Measurements from ENCODE around the gene DENND10. TPM values are rescaled to one million over a fixed set of nuclear protein-coding genes. Genes with fewer than 3 reads are reported as not detected.

The DENND10 gene
- total and polyA plus RNA-seq, 2 experiments from 2014 or later, result 41.9 to 73.3 TPM

- no peak overlapping the region for H3K4me3 ChIP-seq
- H3K9me3 ChIP-seq (ENCODE audit: low read depth), result no peaks in the 10 kb centered on the region
- no peak for DNase-seq (ENCODE audit: low read depth in 1 of 2, low spot score in 1 of 2)
- H3K27me3 ChIP-seq, result no peaks in the 10 kb centered on the region
- peaks cover 18% of the 10 kb centered on the region for H3K4me1 ChIP-seq (ENCODE audit: low read depth)
- H3K27ac ChIP-seq, result no peak overlapping the region
- peaks cover 19% of the 10 kb centered on the region for H3K36me3 ChIP-seq
- TF ChIP-seq CTCF (IDR thresholded peaks at IDR 0.05; ENCODE audit: low read depth, low read length), result no peak
Observed at GRCh38 chr10:119162452-119163092, 58.7 kb downstream of the DENND10 start.

- Histone ChIP-seq H3K36me3 (peaks cover 35% of the 10 kb centered on the region), H3K9me3 (ENCODE audit: low read depth) (no peaks in the 10 kb centered on the region), H3K4me3 (peak within 1 kb of the TSS; percentile 56), H3K27ac (peak within 1 kb of the TSS; percentile 94), H3K27me3 (no peaks in the 10 kb centered on the region), H3K4me1 (ENCODE audit: low read depth) (peaks cover 18% of the 10 kb centered on the region)
- peak; percentile 2 for TF ChIP-seq CTCF (IDR thresholded peaks at IDR 0.05; ENCODE audit: low read depth, low read length)
- DNase-seq (ENCODE audit: low read depth in 1 of 2, low spot score in 1 of 2), result peak; percentile 65 to 82
Observed at GRCh38 chr10:119165171-119166117, 61.5 kb downstream of the DENND10 start, which contains the start of gene SFXN4. TSS of gene SFXN4 (minus strand) at chr10:119165714. CDS start at chr10:119165647, 67 bp downstream.

GRCh38 chr10:119166118-119166500, 62.2 kb downstream of the DENND10 start:
- H3K36me3 ChIP-seq, result peaks cover 32% of the 10 kb centered on the region
- peak overlapping the region; percentile 94 for H3K27ac ChIP-seq
- H3K4me1 ChIP-seq (ENCODE audit: low read depth), result peaks cover 18% of the 10 kb centered on the region
- no peaks in the 10 kb centered on the region for H3K27me3 ChIP-seq
- peak overlapping the region; percentile 56 for H3K4me3 ChIP-seq
- no peak for TF ChIP-seq CTCF (IDR thresholded peaks at IDR 0.05; ENCODE audit: low read depth, low read length)
- DNase-seq (ENCODE audit: low read depth in 1 of 2, low spot score in 1 of 2), result no peak
- H3K9me3 ChIP-seq (ENCODE audit: low read depth), result no peaks in the 10 kb centered on the region

GRCh38 chr10:119166564-119166963, 62.7 kb downstream of the DENND10 start:
- Histone ChIP-seq H3K4me3 (no peak overlapping the region), H3K4me1 (ENCODE audit: low read depth) (peaks cover 17% of the 10 kb centered on the region), H3K27ac (no peak overlapping the region), H3K9me3 (ENCODE audit: low read depth) (no peaks in the 10 kb centered on the region), H3K36me3 (peaks cover 36% of the 10 kb centered on the region), H3K27me3 (no peaks in the 10 kb centered on the region)
- DNase-seq (ENCODE audit: low read depth in 1 of 2, low spot score in 1 of 2), result no peak
- no peak for TF ChIP-seq CTCF (IDR thresholded peaks at IDR 0.05; ENCODE audit: low read depth, low read length)

- no peak for DNase-seq (ENCODE audit: low read depth in 1 of 2, low spot score in 1 of 2)
- no peak overlapping the region for H3K4me3 ChIP-seq
- H3K4me1 ChIP-seq (ENCODE audit: low read depth), result peaks cover 15% of the 10 kb centered on the region
- H3K36me3 ChIP-seq, result peaks cover 41% of the 10 kb centered on the region
- peak overlapping the region; percentile 34 for H3K27ac ChIP-seq
- no peaks in the 10 kb centered on the region for H3K9me3 ChIP-seq (ENCODE audit: low read depth)
- no peak for TF ChIP-seq CTCF (IDR thresholded peaks at IDR 0.05; ENCODE audit: low read depth, low read length)
- H3K27me3 ChIP-seq, result no peaks in the 10 kb centered on the region
Observed at GRCh38 chr10:119167041-119167440, 63.1 kb downstream of the DENND10 start.
